Neural cell (in vitro differentiated cells): ENCODE data around the gene GUCA1A. TPM values are rescaled to one million over a fixed set of nuclear protein-coding genes. Genes with fewer than 3 reads are reported as not detected.

Source experiments
- H2AFZ ChIP-seq: fragments of 200-600, 300-800 bp; sonication (generic), shearing (Covaris generic); 2 replicates; pipeline ENCODE4 v1.6.0; 2014; ENCODE audit warnings: low read depth, mild to moderate bottlenecking, antibody characterized with exemption, low read length, moderate library complexity
- H3F3A ChIP-seq: fragments of 200-600 bp; shearing (Covaris generic); 2 replicates; pipeline ENCODE4 v1.6.1; 2016; ENCODE audit warnings: mild to moderate bottlenecking, moderate library complexity, mixed read lengths, antibody characterized with exemption, low read length; ENCODE audit not compliant: insufficient read depth, poor library complexity, severe bottlenecking
- H3K27ac ChIP-seq: fragments of 200-600, 300-800 bp; sonication (generic), shearing (Covaris generic); 2 replicates; pipeline ENCODE4 v1.5.1; 2014; ENCODE audit warnings: mild to moderate bottlenecking, low read length, moderate library complexity
- H3K27me3 ChIP-seq: fragments of 300-800, 200-600 bp; sonication (generic), shearing (Covaris generic); 2 replicates; pipeline ENCODE4 v1.6.0; 2014; ENCODE audit warnings: mild to moderate bottlenecking, low read depth, low read length, moderate library complexity; ENCODE audit not compliant: insufficient read depth
- H3K36me3 ChIP-seq: fragments of 300-800, 200-600 bp; sonication (generic), shearing (Covaris generic); 2 replicates; pipeline ENCODE4 v1.5.1; 2014; ENCODE audit warnings: mild to moderate bottlenecking, antibody characterized with exemption, low read length, moderate library complexity; ENCODE audit not compliant: insufficient read depth
- H3K4me2 ChIP-seq: fragments of 300-800, 200-600 bp; sonication (generic), shearing (Covaris generic); 2 replicates; pipeline ENCODE4 v1.6.0; 2014; ENCODE audit warnings: mild to moderate bottlenecking, low read length
- H3K4me3 ChIP-seq: fragments of 300-800, 200-600 bp; sonication (generic), shearing (Covaris generic); 2 replicates; pipeline ENCODE4 v1.5.1; 2014; ENCODE audit warnings: mild to moderate bottlenecking, low read length, moderate library complexity
- H3K79me2 ChIP-seq: fragments of 200-600 bp; shearing (Covaris generic); replicated peaks from 2 replicates; pipeline ENCODE4 v1.6.0; 2014; ENCODE audit warnings: mild to moderate bottlenecking, low read length, moderate library complexity; ENCODE audit not compliant: insufficient read depth
- H3K9ac ChIP-seq: fragments of 300-800, 200-600 bp; sonication (generic), shearing (Covaris generic); 2 replicates; pipeline ENCODE4 v1.6.1; 2016; ENCODE audit warnings: mild to moderate bottlenecking, low read length, mixed read lengths
- H3K9me2 ChIP-seq: fragments of 200-600 bp; shearing (Covaris generic); 2 replicates; pipeline ENCODE4 v1.6.1; 2016; ENCODE audit warnings: mild to moderate bottlenecking, low read length, mixed read lengths; ENCODE audit not compliant: insufficient read depth
- H3K9me3 ChIP-seq: fragments of 200-600, 300-800 bp; sonication (generic), shearing (Covaris generic); 2 replicates; pipeline ENCODE4 v1.6.1; 2016; ENCODE audit warnings: mild to moderate bottlenecking, mixed run types, low read length, moderate library complexity, mixed read lengths
- H4K20me1 ChIP-seq: fragments of 200-600 bp; shearing (Covaris generic); 2 replicates; pipeline ENCODE4 v1.6.1; 2016; ENCODE audit warnings: mild to moderate bottlenecking, mixed run types; ENCODE audit not compliant: insufficient read depth
- CTCF ChIP-seq: fragments of 450-650 bp; IDR thresholded peaks from 2 replicates; pipeline ENCODE4 v1.5.1; 2014; ENCODE audit warnings: antibody characterized with exemption, mild to moderate bottlenecking, moderate library complexity; ENCODE audit not compliant: poor library complexity, severe bottlenecking
- EP300 ChIP-seq: fragments of 450-650 bp; conservative IDR thresholded peaks from 2 replicates; pipeline ENCODE4 v1.6.1; 2014; ENCODE audit warnings: antibody characterized with exemption, mild to moderate bottlenecking, moderate library complexity; ENCODE audit not compliant: poor library complexity, severe bottlenecking
- EZH2 ChIP-seq: fragments of 200-600, 300-800 bp; shearing (Covaris generic), sonication (generic); IDR thresholded peaks from 2 replicates; pipeline ENCODE4 v1.6.1; 2014; ENCODE audit warnings: antibody characterized with exemption, low read length, borderline replicate concordance, mild to moderate bottlenecking; ENCODE audit not compliant: insufficient read depth, poor library complexity, severe bottlenecking
- MXI1 ChIP-seq: fragments of 450-650 bp; conservative IDR thresholded peaks from 2 replicates; pipeline ENCODE4 v1.6.1; 2014; ENCODE audit warnings: antibody characterized with exemption, mild to moderate bottlenecking; ENCODE audit not compliant: poor library complexity, severe bottlenecking
- POLR2AphosphoS5 ChIP-seq: IDR thresholded peaks from 2 replicates; pipeline ENCODE4 v1.6.1; 2012
- RAD21 ChIP-seq: fragments of 450-650 bp; conservative IDR thresholded peaks from 2 replicates; pipeline ENCODE4 v1.6.1; 2014; ENCODE audit warnings: antibody characterized with exemption, mild to moderate bottlenecking, moderate library complexity
- REST ChIP-seq: IDR thresholded peaks from 2 replicates; pipeline ENCODE4 v1.6.1; 2012; ENCODE audit warnings: borderline replicate concordance
- SMC3 ChIP-seq: fragments of 450-650 bp; conservative IDR thresholded peaks from 2 replicates; pipeline ENCODE4 v1.6.1; 2014; ENCODE audit warnings: antibody characterized with exemption, mild to moderate bottlenecking, moderate library complexity; ENCODE audit not compliant: poor library complexity
- TAF1 ChIP-seq: IDR thresholded peaks from 2 replicates; pipeline ENCODE4 v1.6.1; 2012; ENCODE audit warnings: low read depth
- polyA plus RNA-seq: library from polyadenylated mRNA; depleted of rRNA; stranded (reverse); fragments of >200 nt; gene quantifications from 2 replicates; pipeline ENCODE4 v1.2.3, GENCODE V29; 2014

The GUCA1A gene
- polyA plus RNA-seq, 1 donor from 2014 or later = 0.78 TPM

GRCh38 chr6:42211726-42212125 is 38.6 kb downstream of the GUCA1A start:
- Histone ChIP-seq H3K36me3 (no peaks in the 10 kb centered on the region), H3K9ac (no peak overlapping the region)

GRCh38 chr6:42212442-42212841 is 39.3 kb downstream of the GUCA1A start:
- H3K4me3 ChIP-seq = no peak overlapping the region
- no peaks in the 10 kb centered on the region for H3K36me3 ChIP-seq
- peaks cover 4% of the 10 kb centered on the region for H3F3A ChIP-seq
- no peaks in the 10 kb centered on the region for H3K9me3 ChIP-seq
- no peaks in the 10 kb centered on the region for H3K9me2 ChIP-seq
- H4K20me1 ChIP-seq = no peaks in the 10 kb centered on the region
- H2AFZ ChIP-seq = no peak overlapping the region
- H3K27me3 ChIP-seq = no peaks in the 10 kb centered on the region
- H3K79me2 ChIP-seq = peaks cover 10% of the 10 kb centered on the region
- no peak overlapping the region for H3K4me2 ChIP-seq
- no peak overlapping the region for H3K27ac ChIP-seq
- H3K9ac ChIP-seq = no peak overlapping the region
- TF ChIP-seq EP300 (no peak), REST (no peak), MXI1 (no peak), EZH2 (no peak), CTCF (no peak), SMC3 (no peak)

More at GRCh38 chr6:42211726-42212125, 38.6 kb downstream of the GUCA1A start:
- H3K27me3 ChIP-seq = no peaks in the 10 kb centered on the region
- H3F3A ChIP-seq = no peaks in the 10 kb centered on the region
- no peaks in the 10 kb centered on the region for H3K9me3 ChIP-seq
- H3K79me2 ChIP-seq = peaks cover 3% of the 10 kb centered on the region
- TF ChIP-seq SMC3 (no peak), MXI1 (no peak), RAD21 (no peak), EZH2 (no peak), CTCF (no peak), POLR2AphosphoS5 (no peak), TAF1 (no peak), REST (no peak), EP300 (no peak)
- no peak overlapping the region for H3K4me3 ChIP-seq
- no peaks in the 10 kb centered on the region for H4K20me1 ChIP-seq
- no peak overlapping the region for H3K27ac ChIP-seq
- H3K9me2 ChIP-seq = no peaks in the 10 kb centered on the region
- H2AFZ ChIP-seq = no peak overlapping the region
- H3K4me2 ChIP-seq = no peak overlapping the region
